Muscle layer of colon (tissue), 2 donors: Measurements from ENCODE around the gene AGPAT2.
"Not testable (repeated sequence)": the region's sequence is repeated elsewhere in the genome, so short reads cannot be mapped to it uniquely, and the experiment has no call there.

Source experiments
- H3K27ac ChIP-seq: one replicate; pipeline ENCODE4 v1.7.0; 2013; ENCODE audit warnings: low read depth, mild to moderate bottlenecking, low read length, moderate library complexity
- H3K27me3 ChIP-seq, 2 donors: one replicate each; pipeline ENCODE4 v1.7.0; 2013; ENCODE audit warnings: low read length in 2 of 2, mild to moderate bottlenecking in 2 of 2; ENCODE audit not compliant: insufficient read depth in 2 of 2, control insufficient read depth in 1 of 2
- H3K36me3 ChIP-seq: one replicate; pipeline ENCODE4 v1.7.0; 2013; ENCODE audit warnings: mild to moderate bottlenecking, low read length; ENCODE audit not compliant: insufficient read depth
- H3K4me1 ChIP-seq: one replicate; pipeline ENCODE4 v1.7.0; 2013; ENCODE audit warnings: mild to moderate bottlenecking, low read length; ENCODE audit not compliant: insufficient read depth
- H3K4me3 ChIP-seq, 2 donors: one replicate each; pipeline ENCODE4 v1.7.0; 2013; ENCODE audit warnings: low read length in 2 of 2, low read depth in 1 of 2, mild to moderate bottlenecking in 1 of 2, moderate library complexity in 1 of 2
- H3K9ac ChIP-seq: one replicate; pipeline ENCODE4 v1.7.0; 2013; ENCODE audit warnings: low read length
- H3K9me3 ChIP-seq: one replicate; pipeline ENCODE4 v1.7.0; 2013; ENCODE audit warnings: mild to moderate bottlenecking, low read length
- donor health status: abdominal sarcoma.
- donor health status: Adenocarcinoma of cecum.

AGPAT2 gene

DNA sequence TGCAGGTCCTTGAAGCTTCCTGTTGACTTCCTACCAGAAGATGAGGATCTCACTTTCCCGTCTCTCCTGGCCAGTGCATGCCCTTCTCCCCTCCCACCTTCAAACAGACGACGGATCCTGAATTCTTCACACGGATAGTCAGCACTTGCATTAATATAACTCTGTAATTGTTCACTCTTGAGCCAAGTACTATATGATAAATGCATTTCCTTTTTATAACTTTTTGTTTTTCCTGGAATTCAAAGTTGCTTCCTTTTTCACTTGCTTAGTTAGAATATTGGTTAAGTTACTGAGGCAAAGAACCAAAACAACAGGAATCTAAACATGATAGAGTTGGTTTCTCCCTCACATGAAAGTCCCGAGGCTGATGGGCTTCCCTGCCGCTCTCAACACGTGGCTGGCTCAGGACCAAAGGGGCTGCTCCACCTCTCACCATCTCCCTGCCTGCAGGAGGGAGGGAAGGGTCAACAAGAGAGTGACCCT, 44.8 kb downstream of the AGPAT2 start:
- Histone ChIP-seq H3K9ac (no peak overlapping the region), H3K9me3 (no peaks in the 10 kb centered on the region), H3K27me3 (peaks cover 0 to 42% of the 10 kb centered on the region in 2 donors), H3K27ac (no peak overlapping the region), H3K4me1 (peaks cover 10% of the 10 kb centered on the region), H3K36me3 (no peaks in the 10 kb centered on the region), H3K4me3 (no peak overlapping the region)

DNA sequence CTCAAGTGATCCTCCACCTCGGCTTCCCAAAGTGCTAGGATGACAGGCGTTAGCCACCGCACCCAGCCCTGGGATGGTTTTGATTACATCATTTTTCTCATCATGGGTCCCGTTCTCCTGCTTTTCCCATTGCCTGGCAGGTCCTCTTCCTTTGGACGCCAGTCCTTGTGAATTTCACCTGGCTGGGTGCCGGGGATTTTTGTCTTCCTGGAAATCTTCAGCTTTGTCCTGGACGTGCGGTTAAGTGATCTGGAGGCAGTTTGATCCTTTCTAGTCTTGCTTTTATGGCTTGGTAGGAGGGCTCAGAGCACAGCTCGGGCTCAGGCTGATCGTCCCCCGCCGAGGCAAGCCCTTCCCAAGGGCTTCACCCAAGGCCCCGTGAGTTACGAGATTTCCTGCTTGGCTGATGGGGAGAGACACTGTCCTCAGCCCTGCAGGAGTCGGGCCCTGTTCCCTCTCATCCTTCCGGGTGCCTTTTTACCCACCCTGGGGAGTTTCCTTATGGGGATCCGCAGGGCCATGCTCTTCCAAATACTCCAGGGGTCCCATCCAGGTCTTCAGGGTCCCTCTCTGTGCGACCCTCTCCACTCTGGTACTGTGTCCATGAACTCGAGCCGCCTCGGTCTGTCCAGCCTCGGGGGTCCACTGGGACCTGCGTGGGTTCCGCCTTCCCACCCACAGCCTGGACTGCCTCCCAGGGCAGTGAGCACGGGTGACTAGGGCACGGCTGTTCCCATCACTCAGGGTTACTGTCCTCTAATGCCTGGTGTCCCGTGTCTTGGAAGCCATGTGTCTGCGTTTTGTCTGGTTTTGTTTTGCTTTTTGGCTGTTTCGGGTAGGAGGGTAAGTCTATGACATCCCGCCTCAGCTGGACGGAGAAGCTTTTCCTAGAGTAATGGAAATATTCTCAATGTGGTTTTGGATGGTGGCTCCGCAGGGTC, 46.8 kb downstream of the AGPAT2 start:
- H3K36me3 ChIP-seq, result no peaks in the 10 kb centered on the region
- H3K4me1 ChIP-seq, result peaks cover 10% of the 10 kb centered on the region
- no peak overlapping the region for H3K27ac ChIP-seq
- H3K9me3 ChIP-seq, result no peaks in the 10 kb centered on the region
- peaks cover 0 to 25% of the 10 kb centered on the region in 2 donors for H3K27me3 ChIP-seq
- H3K4me3 ChIP-seq, result no peak overlapping the region
- H3K9ac ChIP-seq, result no peak overlapping the region

DNA sequence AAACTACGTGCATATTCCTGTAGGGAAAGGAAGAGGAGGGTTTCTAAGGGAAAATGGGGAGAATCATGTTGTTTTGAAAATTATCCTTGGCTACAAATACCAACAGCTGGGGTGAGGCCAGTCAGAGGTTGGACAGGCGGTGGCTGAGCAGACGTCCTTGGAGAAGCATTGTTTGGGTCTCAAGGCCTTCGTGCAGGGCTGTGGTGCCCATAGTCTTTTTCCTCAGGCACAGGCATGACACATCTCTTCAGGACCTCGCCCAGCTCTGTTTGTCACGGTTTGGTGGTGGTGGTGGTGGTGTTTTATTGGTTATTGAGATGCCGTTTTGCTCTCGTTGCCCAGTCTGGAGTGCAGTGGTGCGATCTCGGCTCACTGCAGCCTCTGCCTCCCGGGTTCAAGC, 52.4 kb downstream of the AGPAT2 start:
- H3K27ac ChIP-seq, result no peak overlapping the region
- H3K36me3 ChIP-seq, result no peaks in the 10 kb centered on the region
- no peak overlapping the region for H3K4me3 ChIP-seq
- H3K9me3 ChIP-seq, result no peaks in the 10 kb centered on the region
- no peak overlapping the region for H3K9ac ChIP-seq
- no peaks in the 10 kb centered on the region for H3K27me3 ChIP-seq
- H3K4me1 ChIP-seq, result no peaks in the 10 kb centered on the region

DNA sequence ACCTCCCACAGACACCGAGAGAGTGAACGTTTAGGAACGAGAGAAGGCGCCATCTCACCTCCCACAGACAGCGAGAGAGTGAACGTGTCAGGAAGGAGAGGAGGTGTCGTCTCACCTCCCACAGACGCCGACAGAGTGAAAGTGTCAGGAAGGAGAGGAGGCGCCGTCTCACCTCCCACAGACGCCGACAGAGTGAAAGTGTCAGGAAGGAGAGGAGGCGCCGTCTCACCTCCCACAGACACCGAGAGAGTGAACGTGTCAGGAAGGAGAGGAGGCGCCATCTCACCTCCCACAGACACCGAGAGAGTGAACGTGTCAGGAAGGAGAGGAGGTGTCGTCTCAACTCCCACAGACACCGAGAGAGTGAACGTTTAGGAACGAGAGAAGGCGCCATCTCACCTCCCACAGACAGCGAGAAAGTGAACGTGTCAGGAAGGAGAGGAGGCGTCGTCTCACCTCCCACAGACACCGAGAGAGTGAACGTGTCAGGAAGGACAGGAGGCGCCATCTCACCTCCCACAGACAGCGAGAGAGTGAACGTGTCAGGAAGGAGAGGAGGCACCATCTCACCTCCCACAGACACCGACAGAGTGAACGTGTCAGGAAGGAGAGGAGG, 54.7 kb downstream of the AGPAT2 start:
- not testable (repeated sequence) for H3K9me3 ChIP-seq, H3K27ac ChIP-seq, H3K4me3 ChIP-seq, H3K4me1 ChIP-seq, H3K9ac ChIP-seq, H3K36me3 ChIP-seq, H3K27me3 ChIP-seq

DNA sequence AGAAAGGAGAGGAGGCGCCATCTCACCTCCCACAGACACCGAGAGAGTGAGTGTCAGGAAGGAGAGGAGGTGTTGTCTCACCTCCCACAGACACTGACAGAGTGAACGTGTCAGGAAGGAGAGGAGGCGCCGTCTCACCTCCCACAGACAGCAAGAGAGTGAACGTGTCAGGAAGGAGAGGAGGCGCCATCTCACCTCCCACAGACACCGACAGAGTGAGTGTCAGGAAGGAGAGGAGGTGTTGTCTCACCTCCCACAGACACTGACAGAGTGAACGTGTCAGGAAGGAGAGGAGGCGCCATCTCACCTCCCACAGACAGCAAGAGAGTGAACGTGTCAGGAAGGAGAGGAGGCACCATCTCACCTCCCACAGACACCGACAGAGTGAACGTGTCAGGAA, 55.2 kb downstream of the AGPAT2 start:
- not testable (repeated sequence) for H3K9me3 ChIP-seq, H3K9ac ChIP-seq, H3K4me1 ChIP-seq, H3K4me3 ChIP-seq, H3K36me3 ChIP-seq, H3K27ac ChIP-seq, H3K27me3 ChIP-seq

DNA sequence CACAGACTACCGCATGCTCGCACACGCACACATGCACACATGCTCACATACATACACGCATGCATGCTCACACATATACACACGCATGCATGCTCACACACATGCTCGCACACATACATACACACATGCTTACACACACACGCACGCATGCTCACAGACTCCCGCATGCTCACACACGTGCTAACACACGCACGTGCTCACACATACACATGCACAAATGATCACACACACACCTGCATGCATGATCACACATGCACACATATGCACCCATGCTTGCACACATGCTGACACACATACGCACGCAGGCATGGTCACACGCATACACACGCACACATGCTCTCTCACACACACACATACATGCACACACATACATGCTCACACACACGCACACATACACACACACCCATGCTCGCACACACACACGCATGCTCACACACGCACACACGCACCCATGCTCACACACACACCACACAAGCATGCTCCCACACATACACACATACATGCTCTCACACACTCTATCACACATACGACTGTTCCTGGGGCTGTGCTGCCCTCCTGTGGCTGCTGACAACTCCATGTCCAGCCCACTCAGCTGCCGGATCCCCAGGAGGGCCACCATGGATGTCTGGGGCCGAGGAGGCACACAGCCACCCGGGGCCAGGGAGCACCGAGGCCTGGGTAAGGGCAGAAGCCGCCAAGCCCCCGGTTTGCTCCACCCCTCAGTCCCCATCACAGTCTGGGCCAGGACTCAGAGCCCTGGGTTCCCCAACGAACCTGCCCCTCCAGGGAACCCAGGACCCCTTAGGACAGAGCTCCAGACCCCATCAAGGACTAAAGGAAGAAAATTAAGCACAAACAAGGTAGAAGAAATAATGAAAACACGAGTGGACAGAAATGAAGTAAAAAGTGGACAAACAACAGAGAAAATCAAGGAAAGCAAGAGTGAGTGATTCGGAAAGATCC, 55.9 kb downstream of the AGPAT2 start:
- no peaks in the 10 kb centered on the region for H3K27me3 ChIP-seq
- no peak overlapping the region for H3K27ac ChIP-seq
- no peaks in the 10 kb centered on the region for H3K36me3 ChIP-seq
- H3K4me1 ChIP-seq, result no peaks in the 10 kb centered on the region
- H3K9me3 ChIP-seq, result no peaks in the 10 kb centered on the region
- H3K9ac ChIP-seq, result no peak overlapping the region
- no peak overlapping the region for H3K4me3 ChIP-seq

DNA sequence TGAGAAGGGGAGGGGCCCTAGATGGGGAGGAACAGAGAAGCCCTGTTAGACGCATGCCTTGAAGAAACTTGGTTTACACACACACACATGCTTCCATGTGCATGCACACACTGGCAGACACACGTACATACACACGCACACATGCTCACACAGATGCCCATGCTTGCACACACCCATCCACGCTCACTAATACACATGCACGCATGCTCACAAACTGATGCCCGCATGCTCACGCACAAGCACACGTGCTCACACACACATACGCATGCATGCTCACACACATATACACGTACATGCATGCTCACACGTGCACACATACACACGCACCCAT, 56.6 kb downstream of the AGPAT2 start:
- peaks cover 5% of the 10 kb centered on the region for H3K4me1 ChIP-seq
- H3K36me3 ChIP-seq, result no peaks in the 10 kb centered on the region
- no peak overlapping the region for H3K4me3 ChIP-seq
- no peaks in the 10 kb centered on the region for H3K27me3 ChIP-seq
- no peak overlapping the region for H3K27ac ChIP-seq
- H3K9me3 ChIP-seq, result no peaks in the 10 kb centered on the region
- H3K9ac ChIP-seq, result no peak overlapping the region

DNA sequence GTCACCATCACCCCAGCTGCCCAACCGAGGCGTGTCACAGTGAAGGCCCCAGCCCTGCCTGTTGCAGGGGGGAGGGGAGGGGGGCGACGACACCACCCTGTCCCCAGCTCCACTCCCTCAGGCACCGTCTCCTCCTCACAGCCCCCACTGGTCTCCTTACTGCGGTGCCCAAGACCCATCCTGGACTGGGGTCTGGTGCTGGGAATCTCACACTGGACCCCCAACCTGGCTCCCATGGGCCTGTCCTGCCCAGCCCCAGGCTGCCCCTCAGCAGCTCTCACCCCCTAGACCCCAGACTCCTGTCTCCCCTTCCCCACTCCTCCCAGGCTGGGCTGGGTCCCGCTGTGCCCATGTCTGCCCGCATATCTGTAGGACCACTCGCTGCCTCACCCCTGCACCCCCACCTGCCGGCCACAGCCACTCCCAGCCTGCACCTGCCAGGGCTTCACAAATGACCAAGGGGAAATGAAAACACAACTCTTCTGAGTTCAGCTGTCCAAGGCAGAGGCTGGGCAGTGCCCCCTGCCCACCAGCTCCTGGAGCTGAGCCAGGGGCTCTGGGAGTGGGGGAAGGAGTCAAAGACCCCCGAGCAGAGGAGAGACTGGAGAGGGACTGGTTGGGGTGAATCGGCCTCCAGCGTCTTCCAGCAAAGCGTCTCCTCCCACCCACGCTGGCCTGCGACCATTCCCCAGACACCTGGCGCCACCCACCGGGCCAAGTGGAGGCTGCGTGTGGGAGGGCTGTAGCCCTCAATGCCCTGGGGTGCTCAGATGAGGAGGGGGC, 57.2 kb downstream of the AGPAT2 start:
- no peaks in the 10 kb centered on the region for H3K36me3 ChIP-seq
- H3K27ac ChIP-seq, result no peak overlapping the region
- H3K9ac ChIP-seq, result no peak overlapping the region
- no peak overlapping the region for H3K4me3 ChIP-seq
- no peaks in the 10 kb centered on the region for H3K27me3 ChIP-seq
- peaks cover 10% of the 10 kb centered on the region for H3K4me1 ChIP-seq
- H3K9me3 ChIP-seq, result no peaks in the 10 kb centered on the region

DNA sequence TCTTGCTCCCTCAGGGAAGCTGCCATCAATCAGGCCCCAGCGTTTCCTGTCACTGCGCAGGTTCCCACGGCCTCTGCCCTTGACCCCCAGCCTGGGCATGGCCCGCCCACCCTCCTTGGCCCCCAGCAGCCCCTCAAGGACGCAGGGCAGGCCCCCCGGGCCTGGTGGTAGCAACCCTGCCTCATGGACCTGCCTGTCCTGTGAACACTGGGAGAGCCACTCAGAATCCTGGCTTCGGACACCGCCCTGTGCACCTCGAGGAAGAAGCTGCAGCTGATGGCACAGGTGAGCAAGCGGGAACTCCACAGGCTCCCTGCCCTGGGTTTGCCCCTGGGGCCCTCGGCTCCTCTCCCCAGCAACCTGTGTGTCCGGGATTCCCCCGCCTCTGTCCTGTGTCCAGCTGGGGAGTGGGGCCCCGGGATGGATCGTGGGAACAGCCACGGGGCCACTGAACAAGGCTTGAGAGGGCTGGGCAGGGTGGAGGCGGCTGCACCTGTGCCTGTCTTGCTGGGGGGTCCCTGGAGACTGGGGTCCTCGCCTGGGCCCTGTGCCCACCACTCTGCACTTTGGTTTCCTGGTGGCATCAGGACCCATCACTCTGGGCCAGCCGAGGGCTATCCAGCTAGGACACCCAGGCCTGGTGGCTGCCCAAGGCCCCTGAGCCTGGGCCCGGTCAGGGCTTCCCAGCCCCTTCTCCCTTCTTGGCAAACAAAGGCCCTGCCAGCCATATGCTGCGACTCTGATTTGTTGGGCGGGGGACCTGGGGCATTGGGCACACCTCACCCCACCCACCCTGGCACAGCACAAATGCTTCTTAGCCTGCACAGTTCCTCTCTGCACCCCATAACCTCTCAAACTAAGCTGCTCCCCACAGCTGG, 58.0 kb downstream of the AGPAT2 start:
- H3K4me1 ChIP-seq, result peaks cover 17% of the 10 kb centered on the region

DNA sequence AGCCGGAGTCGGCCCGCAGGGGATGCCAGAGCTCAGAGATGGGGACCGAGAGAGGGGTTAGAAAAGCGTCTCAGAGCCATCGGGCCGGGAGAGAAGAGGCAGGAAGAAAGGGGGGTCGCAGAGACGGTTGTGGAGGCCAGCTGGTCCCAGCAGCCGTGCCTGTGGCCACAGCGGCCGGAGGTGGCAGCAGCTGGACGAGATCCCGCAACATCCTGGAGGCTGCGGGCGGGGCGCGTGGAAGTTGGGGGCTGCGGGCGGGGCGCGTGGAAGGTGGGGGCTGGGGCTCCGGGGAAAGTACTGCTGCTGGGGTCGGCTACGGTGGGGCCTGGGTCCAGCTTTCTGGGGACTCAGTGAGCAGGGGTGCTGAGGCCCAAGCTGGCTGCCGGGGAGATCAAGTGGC, 59.0 kb downstream of the AGPAT2 start:
- H3K4me3 ChIP-seq, result no peak overlapping the region
- no peak overlapping the region for H3K9ac ChIP-seq
- H3K27ac ChIP-seq, result no peak overlapping the region
- H3K9me3 ChIP-seq, result no peaks in the 10 kb centered on the region
- H3K4me1 ChIP-seq, result peaks cover 17% of the 10 kb centered on the region
- no peaks in the 10 kb centered on the region for H3K27me3 ChIP-seq
- H3K36me3 ChIP-seq, result no peaks in the 10 kb centered on the region

More for the DNA sequence above, 58.0 kb downstream of the AGPAT2 start:
- no peaks in the 10 kb centered on the region for H3K9me3 ChIP-seq
- no peak overlapping the region for H3K27ac ChIP-seq
- H3K27me3 ChIP-seq, result no peaks in the 10 kb centered on the region
- H3K9ac ChIP-seq, result no peak overlapping the region
- no peaks in the 10 kb centered on the region for H3K36me3 ChIP-seq
- no peak overlapping the region for H3K4me3 ChIP-seq
